Kidney epithelial cell (primary cell): ENCODE data around the gene DCBLD1. TPM values are rescaled to one million over a fixed set of nuclear protein-coding genes. Genes with fewer than 3 reads are reported as not detected.

Source experiments
- DNase-seq: peaks from one replicate; pipeline ENCODE4 v3.0.0-alpha.2; 2010; ENCODE audit warnings: low read depth
- H3K27me3 ChIP-seq: 2 replicates; pipeline ENCODE4 v1.6.0; 2011; ENCODE audit warnings: low read length; ENCODE audit not compliant: control insufficient read depth, insufficient read depth
- H3K36me3 ChIP-seq: 2 replicates; pipeline ENCODE4 v1.5.1; 2011; ENCODE audit warnings: low read length; ENCODE audit not compliant: control insufficient read depth, insufficient read depth
- H3K4me3 ChIP-seq: 2 replicates; pipeline ENCODE4 v1.5.1; 2011; ENCODE audit warnings: low read depth, mild to moderate bottlenecking, control low read depth, low read length
- CTCF ChIP-seq: IDR thresholded peaks from 2 replicates; pipeline ENCODE4 v1.5.1; 2011; ENCODE audit warnings: mild to moderate bottlenecking, moderate library complexity, low read length, control low read depth, inconsistent platforms; ENCODE audit not compliant: insufficient read depth, poor library complexity, severe bottlenecking
- total RNA-seq: library from RNA; depleted of rRNA; stranded (reverse); fragments of >200 nt; gene quantifications from 2 replicates; pipeline ENCODE4 v1.2.3, GENCODE V29; 2015

The DCBLD1 gene
- total RNA-seq, 1 donor from 2014 or later: 10.6 TPM

GRCh38 chr6:117525607-117526006 is 43.1 kb downstream of the DCBLD1 start:
- no peaks in the 10 kb centered on the region for H3K27me3 ChIP-seq
- no peak for TF ChIP-seq CTCF

GRCh38 chr6:117530467-117531242 is 48.2 kb downstream of the DCBLD1 start:
- no peaks in the 10 kb centered on the region for H3K27me3 ChIP-seq
- no peaks in the 10 kb centered on the region for H3K36me3 ChIP-seq
- no peak overlapping the region for H3K4me3 ChIP-seq
- TF ChIP-seq CTCF: no peak
- no peak for DNase-seq

More at GRCh38 chr6:117525607-117526006, 43.1 kb downstream of the DCBLD1 start:
- Histone ChIP-seq H3K4me3 (no peak overlapping the region), H3K36me3 (no peaks in the 10 kb centered on the region)
- DNase-seq: no peak

GRCh38 chr6:117531346-117531745 is 48.9 kb downstream of the DCBLD1 start:
- H3K27me3 ChIP-seq: no peaks in the 10 kb centered on the region
- H3K4me3 ChIP-seq: no peak overlapping the region
- H3K36me3 ChIP-seq: no peaks in the 10 kb centered on the region
- TF ChIP-seq CTCF: no peak
- no peak for DNase-seq

GRCh38 chr6:117531809-117532725 is 49.6 kb downstream of the DCBLD1 start:
- H3K4me3 ChIP-seq: no peak overlapping the region
- TF ChIP-seq CTCF: no peak
- no peaks in the 10 kb centered on the region for H3K27me3 ChIP-seq
- no peaks in the 10 kb centered on the region for H3K36me3 ChIP-seq
- DNase-seq: no peak

GRCh38 chr6:117533775-117534174 is 51.3 kb downstream of the DCBLD1 start:
- TF ChIP-seq CTCF: no peak
- Histone ChIP-seq H3K4me3 (no peak overlapping the region), H3K27me3 (no peaks in the 10 kb centered on the region), H3K36me3 (no peaks in the 10 kb centered on the region)
- no peak for DNase-seq
